HG02943 (cell line): Measurements from ENCODE around the gene FAHD1.
"Not testable (repeated sequence)": the region's sequence is repeated elsewhere in the genome, so short reads cannot be mapped to it uniquely, and the experiment has no call there.

Experiments used
- ATAC-seq: cut with Tn5 transposase; IDR thresholded peaks from one replicate; pipeline ENCODE4 v1.9.1; 2021; ENCODE audit warnings: mild to moderate bottlenecking, low read depth, moderate library complexity; ENCODE audit not compliant: unreplicated experiment

Gene FAHD1

DNA sequence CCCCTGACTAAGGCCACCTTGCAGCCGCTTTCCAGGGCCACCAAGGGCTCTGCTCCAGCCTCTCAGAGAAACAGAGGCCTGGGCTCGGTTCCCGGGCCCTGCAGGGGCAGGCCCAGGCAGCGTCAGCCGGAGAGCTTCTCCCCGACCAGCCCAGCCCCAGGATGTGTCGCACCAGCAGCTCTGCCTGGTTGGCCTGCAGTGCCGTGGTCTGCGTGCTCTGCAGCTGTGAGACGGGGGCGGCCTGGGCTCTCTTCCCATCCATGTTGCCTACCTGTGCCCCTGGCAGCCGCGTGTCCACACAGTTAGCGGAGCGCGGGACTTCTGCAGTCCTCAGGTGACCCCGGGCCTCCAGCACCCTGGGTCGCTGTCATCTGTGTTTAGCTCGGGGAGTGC is 38.3 kb upstream of the FAHD1 start:
- no peak for ATAC-seq

DNA sequence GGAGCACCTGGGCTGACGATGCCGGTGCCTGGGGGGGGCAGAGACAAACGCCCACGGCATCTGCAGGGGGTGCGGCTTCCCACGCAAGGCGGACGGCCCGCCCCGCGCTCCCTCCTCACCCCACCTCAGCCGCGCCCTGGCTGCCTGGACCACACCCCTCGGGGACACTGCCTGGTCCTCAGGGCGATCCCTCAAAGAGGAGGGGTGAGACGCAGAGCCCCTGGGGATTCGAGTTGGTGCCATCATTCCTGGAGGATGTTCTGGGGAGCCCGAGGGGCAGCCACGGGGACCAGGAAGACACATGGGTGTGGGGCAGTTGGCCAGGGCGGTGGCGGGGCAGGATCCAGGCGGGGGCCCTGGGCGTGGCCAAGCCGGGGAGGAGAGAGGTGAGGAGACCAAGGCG is 37.4 kb upstream of the FAHD1 start:
- no peak for ATAC-seq

DNA sequence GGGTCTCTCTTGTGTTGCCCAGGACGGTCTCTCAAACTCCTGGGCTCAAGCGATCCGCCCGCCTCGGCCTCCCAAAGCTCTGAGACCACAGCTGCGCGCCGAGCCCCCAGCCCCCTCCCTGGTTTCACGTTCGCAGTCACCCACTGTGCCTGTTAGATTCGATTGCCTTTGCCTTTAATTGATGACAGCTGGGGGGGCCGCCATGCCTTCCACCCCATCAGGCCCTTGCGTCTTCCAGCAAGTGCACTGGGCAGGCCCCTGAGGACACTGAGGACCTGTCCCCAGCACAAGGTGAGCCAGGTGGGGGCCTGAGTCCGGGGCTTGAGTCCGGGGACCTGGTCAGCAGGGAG is 36.8 kb upstream of the FAHD1 start:
- no peak for ATAC-seq

DNA sequence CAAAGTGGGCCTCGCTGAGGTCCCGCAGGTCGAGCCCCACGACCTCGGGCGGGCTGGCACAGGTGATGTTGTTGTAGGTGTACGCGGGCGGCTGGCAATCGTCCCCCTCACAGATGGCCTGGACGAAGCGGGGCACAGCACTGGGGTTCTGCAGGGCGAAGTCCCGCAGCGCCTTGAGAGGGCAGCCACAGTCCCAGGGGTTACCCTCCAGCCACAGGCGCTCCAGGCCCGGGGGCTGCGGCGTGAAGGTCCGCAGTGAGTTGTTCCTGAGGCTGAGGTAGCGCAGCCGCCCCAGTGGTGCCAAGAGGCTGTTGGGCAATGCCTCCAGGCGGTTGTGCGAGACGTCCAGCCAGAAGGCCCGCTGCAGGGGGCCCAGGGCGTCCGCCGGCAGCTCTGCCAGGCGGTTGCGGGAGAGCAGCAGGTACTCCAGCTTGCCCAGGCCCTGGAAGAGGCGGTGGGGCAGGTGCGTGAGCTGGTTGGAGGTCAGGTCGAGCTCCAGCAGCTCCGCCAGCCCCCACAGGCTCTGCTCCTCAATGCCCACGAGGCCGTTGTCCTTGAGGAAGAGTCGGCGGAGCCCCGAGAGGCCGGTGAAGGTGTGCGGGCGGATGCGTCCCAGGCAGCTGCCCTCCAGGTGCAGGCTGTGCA is 36.3 kb upstream of the FAHD1 start:
- no peak for ATAC-seq

DNA sequence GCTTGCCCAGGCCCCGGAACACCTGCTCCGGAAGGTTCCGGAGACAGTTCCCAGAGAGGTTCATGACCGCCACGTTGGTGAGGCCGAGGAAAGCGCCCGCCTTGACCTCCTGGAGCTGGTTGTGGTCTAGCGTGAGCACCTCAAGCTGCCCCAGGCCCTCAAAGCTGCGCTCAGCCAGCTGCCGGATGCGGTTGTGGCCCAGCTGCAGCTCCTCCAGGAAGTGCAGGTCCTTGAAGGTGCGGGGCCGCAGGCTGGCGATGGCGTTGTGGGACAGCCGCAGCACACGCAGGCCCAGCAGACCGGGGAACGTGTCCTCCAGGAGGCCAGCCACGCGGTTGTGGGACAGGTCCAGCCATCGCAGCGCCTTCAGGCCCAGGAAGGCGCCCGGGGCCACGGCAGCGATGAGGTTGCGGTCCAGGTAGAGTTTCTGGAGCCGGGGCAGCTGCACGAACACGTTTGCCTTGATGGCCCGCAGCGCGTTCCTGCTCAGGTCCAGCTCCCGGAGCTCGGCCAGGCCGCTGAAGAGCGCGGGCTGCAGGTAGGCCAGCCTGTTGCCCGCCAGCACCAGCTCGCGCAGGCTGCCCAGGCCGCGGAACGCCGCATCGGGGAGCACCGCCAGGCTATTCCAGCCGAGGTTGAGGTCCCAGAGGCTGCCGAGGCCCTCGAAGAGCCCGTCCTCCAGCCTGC is 35.6 kb upstream of the FAHD1 start:
- ATAC-seq: no peak

DNA sequence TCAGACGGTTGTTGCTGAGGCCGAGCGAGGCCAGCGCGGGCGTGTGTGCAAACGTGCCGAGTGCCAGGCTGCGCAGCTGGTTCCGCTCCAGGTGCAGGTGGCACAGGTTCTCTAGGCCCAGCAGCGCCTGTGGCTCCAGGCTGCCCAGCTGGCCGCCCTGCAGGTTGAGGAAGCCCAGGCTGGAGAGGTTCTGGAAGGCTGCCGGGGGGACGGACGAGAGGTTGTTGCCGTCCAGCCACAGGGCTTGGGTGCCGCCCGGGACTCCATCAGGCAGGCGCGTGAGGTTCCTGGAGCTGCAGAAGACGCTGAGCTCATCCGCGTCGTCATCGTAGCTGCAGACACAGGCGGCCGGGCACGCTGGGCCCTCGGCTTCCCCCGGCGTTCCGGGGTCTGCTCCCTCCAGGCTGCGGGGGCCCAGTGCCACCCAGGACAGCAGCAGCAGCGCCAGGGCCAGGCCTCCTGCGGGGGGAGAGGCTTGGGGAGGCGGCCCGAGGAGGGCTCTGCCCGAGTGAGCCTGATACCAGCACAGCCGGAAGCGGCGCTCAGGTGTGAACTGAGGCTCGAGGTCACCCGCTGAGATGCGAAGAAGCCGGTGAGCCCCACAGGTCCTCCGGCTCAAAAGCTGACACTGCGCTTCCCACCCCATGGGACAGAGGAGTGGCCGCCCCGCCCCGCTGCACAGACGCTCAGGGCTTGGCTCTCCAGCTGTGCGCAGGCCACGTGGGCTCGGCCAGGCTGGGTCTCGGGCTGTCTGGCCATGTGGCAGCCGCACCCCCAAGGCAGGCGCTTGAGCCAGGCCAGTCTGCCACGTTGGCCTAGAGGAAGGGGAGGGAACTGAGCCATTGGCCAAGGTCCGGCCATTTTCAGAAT is 34.8 kb upstream of the FAHD1 start:
- ATAC-seq: no peak

DNA sequence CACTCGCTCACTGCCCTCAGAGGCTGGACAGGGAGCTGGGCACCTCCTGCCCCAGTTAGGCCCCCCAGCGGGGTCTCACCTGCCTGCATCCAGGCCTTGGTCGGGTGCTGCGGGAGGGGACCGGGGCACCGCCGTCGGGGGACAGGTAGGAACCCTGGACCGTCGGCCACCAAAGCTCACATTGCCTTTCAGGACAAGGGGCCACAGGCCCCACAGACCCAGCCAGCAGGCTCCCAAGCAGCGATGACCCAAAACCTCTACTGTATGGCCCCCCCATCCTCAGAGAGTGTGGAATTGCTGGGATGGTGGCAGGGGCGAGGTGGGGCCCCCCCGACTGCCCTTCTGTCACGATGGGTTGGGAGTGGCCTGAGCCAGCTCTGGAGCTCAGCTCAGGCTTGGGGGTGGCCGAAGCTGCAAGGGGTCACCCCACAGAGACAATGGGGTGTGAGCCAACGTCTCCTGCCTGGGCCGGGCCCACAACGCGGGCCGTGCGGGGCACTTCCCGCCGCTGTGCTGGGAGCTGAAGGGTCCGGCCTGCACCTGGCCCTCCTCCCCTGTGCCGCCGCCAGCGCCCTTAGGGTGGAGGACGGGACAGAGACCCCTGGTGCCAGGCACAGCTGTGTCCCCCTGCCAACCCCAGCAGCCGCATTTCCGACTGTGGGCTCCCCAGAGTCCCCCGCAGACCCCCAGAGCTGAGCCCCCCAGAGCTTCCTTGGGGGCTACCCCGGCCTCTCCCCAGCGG is 34.0 kb upstream of the FAHD1 start:
- ATAC-seq: no peak

DNA sequence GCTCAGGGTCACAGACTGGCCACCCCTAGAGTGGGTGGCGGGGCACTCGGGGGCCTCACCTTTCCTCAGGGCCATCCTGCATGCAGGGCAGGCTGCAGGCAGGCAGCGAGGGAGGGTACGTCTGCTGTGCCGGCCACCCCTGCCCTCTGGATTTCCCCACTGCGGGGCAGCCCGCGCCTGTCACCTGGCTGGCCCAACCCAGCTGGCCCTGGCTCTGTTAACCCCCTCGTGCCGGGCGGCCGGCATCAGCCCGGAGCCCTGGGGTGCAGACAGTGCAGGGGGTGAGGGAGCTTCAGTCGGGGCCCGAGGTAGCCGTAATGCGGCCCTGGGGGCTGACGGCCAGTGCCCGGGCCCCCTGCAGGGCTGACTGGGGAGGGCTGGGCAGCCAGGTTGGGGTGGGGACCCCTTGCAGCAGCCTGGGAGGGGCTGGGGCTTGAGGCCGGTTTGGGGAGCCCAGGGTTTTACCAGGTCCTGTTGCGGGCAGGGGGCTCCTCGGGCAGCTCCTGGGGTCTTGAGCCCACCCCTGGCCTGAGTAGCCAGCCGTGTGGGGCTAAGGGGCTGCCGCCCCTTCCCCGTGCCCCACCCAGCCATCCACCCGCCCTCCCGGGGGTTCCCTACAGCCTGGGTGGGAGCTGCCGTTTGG is 33.3 kb upstream of the FAHD1 start, which contains the start of gene IGFALS:
Gene IGFALS (minus strand): TSS at position 128 of the 643 bp plus-strand sequence. CDS start 53 bp downstream, at position 75.
- no peak for ATAC-seq

DNA sequence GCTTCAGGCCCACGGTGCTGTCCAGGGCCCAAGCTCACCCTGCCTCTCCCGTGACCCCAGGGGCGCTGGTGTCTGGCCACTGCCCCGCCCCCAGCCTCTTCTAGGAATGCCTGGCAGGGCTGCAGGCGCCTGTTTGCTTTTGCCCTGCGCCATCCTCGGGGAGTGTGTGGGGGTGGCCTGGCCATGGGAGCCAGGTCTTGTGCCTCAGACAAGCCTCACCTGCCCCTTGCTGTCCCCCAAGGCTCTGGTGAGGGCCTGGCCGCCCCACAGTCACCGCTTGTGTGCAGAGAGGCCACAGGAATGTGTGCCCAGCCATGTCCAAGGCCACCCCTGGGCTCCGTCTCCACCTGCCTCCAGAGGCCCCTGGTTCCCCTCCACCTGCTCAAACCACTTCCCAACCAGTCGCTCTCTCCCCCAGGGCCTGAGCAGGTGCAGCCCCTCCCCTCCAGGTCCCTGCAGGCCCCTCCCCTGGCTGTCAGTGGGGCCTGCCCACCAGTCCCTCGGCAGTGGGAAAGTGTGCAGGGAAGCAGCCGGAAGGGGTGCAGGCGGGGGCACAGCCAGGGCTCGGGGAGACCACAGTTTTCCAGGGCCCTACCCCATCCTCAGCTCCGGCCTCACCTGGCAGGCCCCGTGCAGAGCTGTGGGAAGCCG is 32.7 kb upstream of the FAHD1 start:
- ATAC-seq: no peak

DNA sequence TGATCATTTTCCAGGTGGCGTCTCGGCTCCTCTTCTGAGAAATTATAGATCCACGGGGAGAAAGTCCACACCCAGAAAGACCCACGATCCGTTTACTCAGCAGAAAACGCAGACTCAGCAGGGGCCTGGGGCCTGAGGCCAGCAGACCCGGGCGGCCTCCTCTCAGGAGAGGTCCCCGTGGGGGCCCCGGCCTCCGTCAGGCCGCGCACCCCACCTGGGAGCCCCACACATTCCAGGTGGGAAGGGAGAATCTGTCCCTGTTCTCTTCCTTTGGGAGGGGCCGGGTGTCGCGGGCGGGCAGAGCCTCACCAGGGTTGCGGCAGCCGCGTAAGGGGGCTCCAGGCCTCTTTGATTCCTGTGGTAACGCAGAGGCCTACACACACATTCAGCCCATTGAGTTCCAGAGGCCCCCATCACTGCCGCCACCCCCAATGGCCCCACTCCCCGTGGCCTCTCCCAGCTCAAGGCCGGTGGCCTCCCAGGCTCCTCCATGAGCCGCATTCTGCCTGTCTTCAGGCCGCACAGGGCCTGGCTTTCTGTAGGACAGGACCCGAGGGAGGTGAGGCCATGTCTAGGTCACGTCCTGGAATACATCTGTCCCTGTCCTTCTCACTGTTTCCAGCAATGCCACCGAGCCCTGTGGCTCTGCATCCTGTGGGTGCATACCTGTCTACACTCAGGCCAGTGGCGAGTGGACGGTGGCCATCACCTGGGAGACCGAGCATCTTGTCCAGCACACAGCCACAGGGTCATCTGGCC is 31.9 kb upstream of the FAHD1 start:
- no peak for ATAC-seq

DNA sequence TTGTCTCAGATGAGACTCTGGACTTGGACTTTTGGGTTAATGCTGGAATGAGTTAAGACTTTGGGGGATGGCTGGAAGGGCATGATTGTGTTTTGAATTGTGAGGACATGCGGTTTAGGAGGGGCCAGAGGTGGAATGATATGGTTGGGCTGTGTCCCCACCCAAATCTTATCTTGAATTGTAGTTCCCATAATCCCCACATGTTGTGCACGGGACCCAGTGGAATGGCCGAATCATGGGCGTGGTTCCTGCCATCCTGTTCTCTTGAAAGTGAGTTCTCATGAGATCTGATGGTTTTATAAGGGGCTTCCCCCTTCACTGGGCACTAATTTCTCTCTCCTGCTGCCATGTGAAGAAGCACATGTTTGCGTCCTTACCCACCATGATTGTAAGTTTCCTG is 27.7 kb upstream of the FAHD1 start:
- not testable (repeated sequence) for ATAC-seq

DNA sequence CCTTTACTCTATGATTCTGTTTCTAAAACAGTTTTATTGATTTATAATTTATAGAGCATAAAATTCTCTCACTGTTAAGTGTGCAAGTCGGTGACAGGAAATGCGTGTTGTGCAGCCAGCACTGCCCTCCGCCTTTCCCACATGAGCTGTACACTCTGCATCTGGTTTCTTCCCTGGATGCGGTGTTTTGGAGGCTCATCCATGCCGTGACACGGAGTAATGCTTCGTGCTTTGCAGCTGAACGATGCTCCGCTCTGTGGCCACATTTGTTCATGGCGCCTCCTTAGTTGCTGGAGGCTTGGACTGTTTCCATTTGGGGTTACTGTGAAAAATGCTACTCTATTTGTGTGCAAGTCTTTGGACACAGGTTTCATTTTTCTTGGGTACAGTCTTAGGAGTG is 26.3 kb upstream of the FAHD1 start:
- ATAC-seq: no peak

DNA sequence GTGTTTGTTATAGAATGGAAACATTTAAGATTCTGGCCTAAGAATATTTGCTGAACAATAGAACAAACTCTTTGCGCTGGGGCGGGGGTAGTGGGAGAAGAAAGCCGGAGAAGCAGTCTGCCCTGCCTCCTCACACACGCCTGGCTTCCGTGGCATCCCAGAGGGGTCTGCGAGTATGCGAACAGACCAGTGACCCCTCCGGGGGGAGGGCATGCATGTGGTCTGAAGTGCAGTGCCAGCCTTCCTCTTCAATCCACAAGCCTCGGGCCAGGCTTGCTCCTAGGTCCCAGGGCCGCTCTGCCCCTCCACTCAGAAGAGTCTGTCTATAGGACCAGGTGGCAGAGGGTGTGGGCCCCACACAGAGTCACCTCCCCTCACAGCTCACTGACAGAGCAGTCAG is 19.4 kb upstream of the FAHD1 start:
- ATAC-seq: no peak

DNA sequence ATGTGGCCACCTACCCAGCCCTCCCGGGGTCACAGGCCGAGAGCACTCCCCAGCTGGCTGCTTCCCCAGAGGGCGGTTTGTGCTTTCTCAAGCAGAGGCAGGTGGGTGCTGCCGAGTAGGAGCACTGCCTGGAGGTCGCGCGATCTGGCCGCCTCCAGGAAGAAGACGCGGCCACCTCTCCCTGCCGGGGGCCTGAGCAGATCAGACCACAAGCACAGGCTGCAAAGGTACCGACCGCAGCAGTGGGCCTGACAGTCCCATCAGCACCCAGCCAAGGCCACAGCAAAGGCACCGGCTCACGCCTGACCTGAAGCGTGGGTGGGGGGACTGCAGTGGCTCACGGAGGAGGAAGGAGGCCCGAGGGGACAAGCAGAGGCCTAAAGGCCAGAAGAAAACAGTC is 18.3 kb upstream of the FAHD1 start:
- no peak for ATAC-seq

DNA sequence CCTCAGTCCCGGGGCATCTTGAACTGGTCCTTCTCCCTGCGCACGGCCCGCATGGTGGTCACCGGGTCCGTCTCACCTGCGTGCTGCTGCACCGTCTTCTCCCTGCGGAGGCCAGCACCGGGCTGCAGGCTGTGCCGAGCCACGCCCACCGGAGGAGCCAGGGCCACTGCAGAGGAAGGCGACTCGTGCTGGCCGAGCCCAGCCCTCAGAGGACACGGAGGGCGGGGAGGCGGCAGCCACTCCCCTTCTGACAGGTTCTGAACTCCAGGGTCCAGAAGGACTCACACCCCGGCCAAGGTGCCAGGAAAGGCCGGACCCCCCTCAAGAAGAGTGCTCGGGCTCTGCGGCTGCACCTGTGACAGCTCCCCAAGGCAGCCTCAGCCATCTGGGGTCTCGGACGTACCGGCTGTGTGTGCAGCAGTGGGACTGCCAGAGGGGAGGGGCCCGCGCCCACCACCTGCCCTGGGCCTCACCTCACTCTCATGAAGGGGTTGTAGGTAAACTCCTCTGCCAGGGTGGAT is 17.7 kb upstream of the FAHD1 start:
- no peak for ATAC-seq

DNA sequence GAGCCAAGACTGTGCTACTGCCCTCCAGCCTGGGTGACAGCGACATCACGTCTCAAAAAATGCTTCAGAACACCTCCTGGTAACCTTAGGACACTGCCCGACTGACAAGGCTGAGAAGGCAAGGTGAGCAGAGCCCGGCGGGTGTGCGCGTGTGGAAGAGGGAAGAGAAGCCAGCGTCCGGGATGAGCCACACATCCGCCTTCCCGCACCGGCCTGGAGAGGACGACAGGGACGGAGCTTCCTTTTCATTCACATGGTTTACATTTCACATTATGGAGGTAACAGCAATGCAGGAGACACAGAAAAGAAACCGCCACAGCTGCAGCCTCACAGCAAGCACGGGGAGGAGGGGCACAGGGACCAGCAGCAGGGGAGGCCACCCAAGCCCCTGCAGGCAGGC is 16.9 kb upstream of the FAHD1 start:
- no peak for ATAC-seq

DNA sequence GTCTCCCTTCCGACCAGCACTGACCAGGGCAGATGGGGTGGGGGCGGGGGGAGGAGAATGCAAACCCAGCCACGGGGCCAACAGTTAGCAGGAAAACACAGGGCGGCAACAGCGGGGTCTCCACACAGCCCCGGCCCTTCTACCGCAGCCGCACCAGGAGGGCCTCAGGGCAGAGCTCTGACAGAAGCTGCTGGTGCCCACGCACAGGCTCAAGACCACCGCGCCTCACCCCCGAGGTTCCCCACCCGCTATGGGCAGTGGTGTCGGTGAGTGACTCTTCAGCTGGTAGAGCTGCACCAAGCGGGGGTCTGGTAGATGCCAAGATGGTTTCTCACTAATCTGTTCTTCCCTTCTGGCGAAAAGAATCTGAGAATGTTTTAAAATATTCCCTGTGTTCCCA is 16.5 kb upstream of the FAHD1 start:
- no peak for ATAC-seq

DNA sequence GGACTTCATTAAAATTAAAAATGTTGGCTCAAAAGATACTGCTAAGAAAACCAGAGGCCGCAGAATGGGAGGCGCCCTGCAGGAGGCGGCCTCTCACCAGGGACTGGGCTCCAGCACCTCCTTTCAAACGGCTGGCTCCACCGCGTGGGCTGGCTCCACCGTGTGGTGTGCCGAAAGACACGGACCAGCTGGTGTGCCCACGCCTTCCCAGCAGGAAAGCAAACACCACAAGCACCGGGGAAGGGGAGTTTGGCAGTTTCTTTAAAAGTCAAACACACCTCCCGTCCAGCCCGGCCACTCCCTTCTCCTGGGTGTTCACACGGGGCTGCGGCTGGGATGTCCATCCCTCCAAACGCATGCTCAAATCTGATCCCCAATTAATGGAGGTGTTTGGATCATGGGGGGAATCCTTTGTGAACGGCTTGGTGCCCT is 14.3 kb upstream of the FAHD1 start:
- ATAC-seq: no peak

DNA sequence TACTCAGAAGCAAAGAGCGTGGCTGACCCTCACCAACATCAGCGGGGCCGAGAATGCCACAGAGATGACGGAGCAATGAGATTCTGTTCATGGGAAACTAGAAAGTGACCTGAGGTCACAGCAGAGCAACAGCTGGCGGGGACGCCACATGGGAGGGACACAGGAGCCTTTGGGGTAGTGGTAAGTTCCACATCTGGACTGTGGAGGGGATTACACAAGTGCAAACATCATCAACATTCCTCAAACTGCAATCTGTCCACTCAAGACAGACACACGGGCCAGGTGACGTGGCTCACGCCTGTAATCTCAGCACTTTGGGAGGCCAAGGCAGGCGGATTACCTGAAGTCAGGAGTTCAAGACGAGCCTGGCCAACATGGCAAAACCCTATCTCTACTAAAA is 11.5 kb upstream of the FAHD1 start:
- no peak for ATAC-seq
